Gastrocnemius medialis (tissue), 4 donors: Measurements from ENCODE around the gene SLC25A26. TPM values are rescaled to one million over a fixed set of nuclear protein-coding genes. Genes with fewer than 3 reads are reported as not detected.
"Not testable (repeated sequence)": the region's sequence is repeated elsewhere in the genome, so short reads cannot be mapped to it uniquely, and the experiment has no call there.

ENCODE experiments used
- ATAC-seq, 2 donors: fragments of 150-250 bp; one replicate each; pipeline ENCODE4 v1.9.1; 2016
- DNase-seq, 2 donors: peaks; one replicate each; pipeline ENCODE4 v3.0.0-alpha.2; 2019
- H3K27ac ChIP-seq, 4 donors: fragments of 200-600 bp; sonication (generic); 1 replicate in 1 of 4; 2 replicates in 3 of 4; pipeline ENCODE4 v1.5.1; 2016 to 2018; ENCODE audit warnings: mild to moderate bottlenecking in 2 of 4, moderate library complexity in 1 of 4
- H3K27me3 ChIP-seq, 3 donors: fragments of 200-600 bp; sonication (generic) in 2 of 3; 1 replicate in 1 of 3; 2 replicates in 2 of 3; pipeline versions ENCODE4 v1.5.1 to v1.6.0; 2016 to 2019; ENCODE audit warnings: mild to moderate bottlenecking in 1 of 3, moderate library complexity in 1 of 3
- H3K36me3 ChIP-seq, 2 donors: fragments of 200-600 bp; sonication (generic) in 1 of 2; one replicate each; pipeline ENCODE4 v1.5.1; 2017 to 2018
- H3K4me1 ChIP-seq, 2 donors: fragments of 200-600 bp; sonication (generic) in 1 of 2; one replicate each; pipeline ENCODE4 v1.5.1; 2016 to 2017; ENCODE audit warnings: mild to moderate bottlenecking in 2 of 2
- H3K4me3 ChIP-seq, 4 donors: fragments of 200-600 bp; sonication (generic) in 3 of 4; 1 replicate in 1 of 4; 2 replicates in 3 of 4; pipeline ENCODE4 v1.5.1; 2016 to 2019; ENCODE audit warnings: mild to moderate bottlenecking in 2 of 4
- H3K9me3 ChIP-seq, 3 donors: fragments of 200-600 bp; sonication (generic) in 2 of 3; 1 replicate in 1 of 3; 2 replicates in 2 of 3; pipeline ENCODE4 v1.5.1; 2016 to 2019
- POLR2A ChIP-seq, 2 donors: fragments of 450-650 bp; IDR thresholded peaks; one replicate each; pipeline ENCODE4 v1.6.1; 2017; ENCODE audit warnings: antibody characterized with exemption in 2 of 2, mild to moderate bottlenecking in 2 of 2, moderate library complexity in 2 of 2
- in situ Hi-C, 4 donors: fragments of 200-750 bp; cut with MboI; loops; one replicate each; pipeline versions ENCODE4 v1.15.0 to v1.8.0; 2017; ENCODE audit warnings: low sequenced_read_pairs in 4 of 4
- intact Hi-C: fragments of 100-400 bp; cut with DNase I; formaldehyde crosslinking; loops from one replicate; pipeline ENCODE4 v1.15.1; 2023; ENCODE audit warnings: low total_unique reads
- total RNA-seq, 4 donors: library from RNA; depleted of rRNA; stranded (reverse); fragments of >200 nt; gene quantifications; one replicate each; pipeline versions ENCODE4 v1.1.0 to v1.2.3, GENCODE V29; 2016
- TF ChIP-seq, protein P1 (sequence below), 5 experiments: fragments of 450-650 bp in 3 of 5; fragments of 200-600 bp in 2 of 5; sonication (generic) in 2 of 5; IDR thresholded peaks in 4 of 5; conservative IDR thresholded peaks in 1 of 5; 1 replicate in 4 of 5; 2 replicates in 1 of 5; pipeline ENCODE4 v1.5.1; 2016 to 2019; ENCODE audit warnings: antibody characterized with exemption in 5 of 5, mild to moderate bottlenecking in 3 of 5, moderate library complexity in 3 of 5

Gene SLC25A26
- total RNA-seq, 4 donors from 2014 or later = 24.1 to 44.3 (median 32.4) TPM

DNA sequence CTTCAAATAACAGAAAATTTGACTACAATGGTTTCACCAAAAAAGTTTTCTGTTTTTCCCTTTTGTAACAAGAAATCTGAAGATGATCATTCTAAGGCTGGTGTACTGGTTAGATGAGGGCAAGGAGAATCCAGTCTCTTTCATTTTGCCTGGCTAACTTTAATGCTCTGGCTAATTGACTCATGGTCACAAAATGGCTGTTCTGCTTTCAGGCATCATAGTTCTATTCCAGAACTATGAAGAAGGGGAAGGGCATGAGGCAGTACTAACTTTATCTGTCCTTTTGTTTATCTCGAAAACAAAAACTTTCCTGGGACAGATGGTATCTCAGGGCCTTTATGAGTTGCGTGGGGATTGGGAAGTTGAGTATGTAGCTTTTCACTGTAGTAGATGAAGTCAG is 50.4 kb downstream of the SLC25A26 start:
- Histone ChIP-seq H3K9me3 (no peaks in the 10 kb centered on the region), H3K36me3 (no peaks in the 10 kb centered on the region), H3K4me1 (peaks cover 0 to 17% of the 10 kb centered on the region in 2 donors), H3K4me3 (no peak overlapping the region), H3K27me3 (no peaks in the 10 kb centered on the region), H3K27ac (no peak overlapping the region)
- intact Hi-C loops = no loop called here
- in situ Hi-C loops = loop anchor here in 2 of 4 donors (10.0 kb wide), 2 partner anchors 104 to 114 kb away; no protein-coding TSS in a partner anchor
- DNase-seq (no peak), ATAC-seq (no peak)
- TF ChIP-seq, protein P1, sequence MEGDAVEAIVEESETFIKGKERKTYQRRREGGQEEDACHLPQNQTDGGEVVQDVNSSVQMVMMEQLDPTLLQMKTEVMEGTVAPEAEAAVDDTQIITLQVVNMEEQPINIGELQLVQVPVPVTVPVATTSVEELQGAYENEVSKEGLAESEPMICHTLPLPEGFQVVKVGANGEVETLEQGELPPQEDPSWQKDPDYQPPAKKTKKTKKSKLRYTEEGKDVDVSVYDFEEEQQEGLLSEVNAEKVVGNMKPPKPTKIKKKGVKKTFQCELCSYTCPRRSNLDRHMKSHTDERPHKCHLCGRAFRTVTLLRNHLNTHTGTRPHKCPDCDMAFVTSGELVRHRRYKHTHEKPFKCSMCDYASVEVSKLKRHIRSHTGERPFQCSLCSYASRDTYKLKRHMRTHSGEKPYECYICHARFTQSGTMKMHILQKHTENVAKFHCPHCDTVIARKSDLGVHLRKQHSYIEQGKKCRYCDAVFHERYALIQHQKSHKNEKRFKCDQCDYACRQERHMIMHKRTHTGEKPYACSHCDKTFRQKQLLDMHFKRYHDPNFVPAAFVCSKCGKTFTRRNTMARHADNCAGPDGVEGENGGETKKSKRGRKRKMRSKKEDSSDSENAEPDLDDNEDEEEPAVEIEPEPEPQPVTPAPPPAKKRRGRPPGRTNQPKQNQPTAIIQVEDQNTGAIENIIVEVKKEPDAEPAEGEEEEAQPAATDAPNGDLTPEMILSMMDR (IDR thresholded peaks at IDR 0.05 in 4 of 5, conservative IDR thresholded peaks at IDR 0.05 in 1 of 5) = no peak
- no peak for TF ChIP-seq POLR2A (IDR thresholded peaks at IDR 0.05)

DNA sequence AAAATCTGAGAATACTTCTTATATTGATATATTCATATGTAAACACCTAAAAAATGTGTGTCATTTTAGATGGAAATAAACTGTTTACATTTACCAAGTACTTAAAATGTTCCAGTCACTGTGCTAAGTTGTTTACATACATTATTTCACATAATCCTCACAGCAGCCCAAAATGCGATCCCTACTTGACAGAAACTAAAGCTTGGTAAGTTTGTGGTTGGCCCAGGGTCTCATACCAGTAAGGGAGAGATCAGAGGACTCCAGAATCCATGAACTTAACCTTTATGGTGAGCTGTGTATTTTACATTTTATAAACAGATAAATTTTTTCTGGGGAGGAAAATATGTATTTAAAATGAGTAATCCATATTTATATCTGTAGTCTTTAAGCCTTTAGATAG is 51.2 kb downstream of the SLC25A26 start:
- intact Hi-C loops = no loop called here
- peaks cover 2 to 11% of the 10 kb centered on the region in 2 donors for H3K4me1 ChIP-seq
- H3K27me3 ChIP-seq = no peaks in the 10 kb centered on the region
- no peaks in the 10 kb centered on the region for H3K36me3 ChIP-seq
- H3K4me3 ChIP-seq = no peak overlapping the region
- H3K9me3 ChIP-seq = no peaks in the 10 kb centered on the region
- TF ChIP-seq POLR2A (IDR thresholded peaks at IDR 0.05) = no peak
- TF ChIP-seq, protein P1 (IDR thresholded peaks at IDR 0.05 in 4 of 5, conservative IDR thresholded peaks at IDR 0.05 in 1 of 5) = no peak
- no peak for DNase-seq
- ATAC-seq = no peak
- H3K27ac ChIP-seq = no peak overlapping the region
- in situ Hi-C loops = loop anchor here in 2 of 4 donors (10.0 kb wide), 2 partner anchors 103 to 113 kb away; no protein-coding TSS in a partner anchor

DNA sequence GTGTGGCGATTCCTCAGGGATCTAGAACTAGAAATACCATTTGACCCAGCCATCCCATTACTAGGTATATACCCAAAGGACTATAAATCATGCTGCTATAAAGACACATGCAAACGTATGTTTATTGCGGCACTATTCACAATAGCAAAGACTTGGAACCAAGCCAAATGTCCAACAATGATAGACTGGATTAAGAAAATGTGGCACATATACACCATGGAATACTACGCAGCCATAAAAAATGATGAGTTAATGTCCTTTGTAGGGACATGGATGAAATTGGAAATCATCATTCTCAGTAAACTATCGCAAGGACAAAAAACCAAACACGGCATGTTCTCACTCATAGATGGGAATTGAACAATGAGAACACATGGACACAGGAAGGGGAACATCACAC is 54.0 kb downstream of the SLC25A26 start:
- H3K36me3 ChIP-seq, H3K4me1 ChIP-seq, H3K4me3 ChIP-seq, H3K9me3 ChIP-seq, H3K27me3 ChIP-seq, DNase-seq, ATAC-seq, H3K27ac ChIP-seq: not testable (repeated sequence)
- intact Hi-C loops = loop anchor here (5.0 kb wide), 1 partner anchor 97 kb away; no protein-coding TSS in a partner anchor
- in situ Hi-C loops = loop anchor here (5.0 to 25.0 kb wide), 4 partner anchors 100 to 542 kb away; partner anchors contain the start of gene LRIG1 (in 2 of the 4)

DNA sequence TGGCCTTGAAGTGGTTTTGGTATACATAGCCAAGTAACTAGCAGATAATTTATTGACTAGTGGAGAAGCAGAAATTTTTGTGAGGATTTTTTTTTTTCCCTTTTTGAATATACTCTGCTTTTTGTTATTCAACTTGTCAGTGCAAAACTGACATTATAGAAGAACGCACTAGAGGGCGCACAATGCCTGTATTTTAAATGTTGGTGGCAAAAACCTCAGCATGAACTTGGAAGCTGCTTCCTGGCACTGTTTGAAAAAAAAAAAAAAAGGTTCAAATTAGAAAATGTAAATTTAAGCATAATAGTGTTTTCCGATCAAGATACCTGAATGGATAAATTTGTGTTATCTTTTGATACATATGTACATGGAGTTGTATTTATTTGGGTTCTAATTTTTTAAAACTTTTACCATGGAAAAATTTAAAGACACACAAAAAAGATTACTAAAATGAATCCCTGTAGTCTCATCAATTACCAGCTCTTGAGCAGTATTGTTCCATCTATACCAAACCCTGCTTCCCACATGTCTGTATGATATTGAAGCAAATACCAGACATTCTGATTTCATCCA is 56.0 kb downstream of the SLC25A26 start:
- Histone ChIP-seq H3K4me3 (no peak overlapping the region), H3K4me1 (peaks cover 10 to 12% of the 10 kb centered on the region in 2 donors), H3K9me3 (no peaks in the 10 kb centered on the region), H3K36me3 (no peaks in the 10 kb centered on the region), H3K27me3 (no peaks in the 10 kb centered on the region), H3K27ac (no peak overlapping the region)
- ATAC-seq (peak in 1 of 2 donors; percentile 76), DNase-seq (peak; percentile 13 to 33)
- TF ChIP-seq POLR2A (IDR thresholded peaks at IDR 0.05) = no peak
- TF ChIP-seq, protein P1 (IDR thresholded peaks at IDR 0.05 in 4 of 5, conservative IDR thresholded peaks at IDR 0.05 in 1 of 5) = peak; percentile 41 to 72 (median 62)
- intact Hi-C loops = loop anchor here (1.0 to 5.0 kb wide), 2 partner anchors 96 to 546 kb away; no protein-coding TSS in a partner anchor
- in situ Hi-C loops = loop anchor here (5.0 to 25.0 kb wide), 4 partner anchors 98 to 541 kb away; partner anchors contain the start of gene LRIG1 (in 2 of the 4)

DNA sequence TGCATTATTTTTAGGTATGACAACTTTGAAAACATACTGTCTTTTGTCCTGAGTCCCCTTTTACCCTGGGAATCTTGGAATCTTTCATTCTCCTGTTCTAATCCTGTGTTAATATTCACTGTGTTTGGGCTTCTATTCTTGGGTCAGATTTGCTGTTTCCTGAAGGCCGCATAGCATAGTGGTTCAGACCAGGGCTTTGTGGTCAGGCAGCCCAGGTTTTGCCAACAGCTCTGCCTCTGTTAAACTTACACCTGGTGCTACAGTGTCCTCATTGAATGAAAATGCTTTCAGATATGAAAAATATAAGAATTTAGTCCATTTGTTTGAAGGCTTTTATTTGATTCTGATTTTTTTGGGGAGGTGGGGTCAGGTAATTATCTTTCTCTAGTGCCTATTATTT is 58.4 kb downstream of the SLC25A26 start:
- ATAC-seq (no peak), DNase-seq (no peak)
- Histone ChIP-seq H3K4me1 (peaks cover 10 to 12% of the 10 kb centered on the region in 2 donors), H3K27me3 (no peaks in the 10 kb centered on the region), H3K9me3 (no peaks in the 10 kb centered on the region), H3K36me3 (no peaks in the 10 kb centered on the region), H3K4me3 (no peak overlapping the region), H3K27ac (no peak overlapping the region)
- intact Hi-C loops = loop anchor here (5.0 kb wide), 1 partner anchor 93 kb away; no protein-coding TSS in a partner anchor
- TF ChIP-seq POLR2A (IDR thresholded peaks at IDR 0.05) = no peak
- TF ChIP-seq, protein P1 (IDR thresholded peaks at IDR 0.05 in 4 of 5, conservative IDR thresholded peaks at IDR 0.05 in 1 of 5) = no peak
- in situ Hi-C loops = loop anchor here (5.0 to 25.0 kb wide), 4 partner anchors 96 to 538 kb away; partner anchors contain the start of gene LRIG1 (in 2 of the 4)
